HG02763 (cell line): ENCODE measurements around the gene MBD5.

Experiments
- ATAC-seq: cut with Tn5 transposase; IDR thresholded peaks from one replicate; pipeline ENCODE4 v1.9.1; 2021; ENCODE audit warnings: mild to moderate bottlenecking, moderate library complexity; ENCODE audit not compliant: unreplicated experiment

MBD5 gene

DNA sequence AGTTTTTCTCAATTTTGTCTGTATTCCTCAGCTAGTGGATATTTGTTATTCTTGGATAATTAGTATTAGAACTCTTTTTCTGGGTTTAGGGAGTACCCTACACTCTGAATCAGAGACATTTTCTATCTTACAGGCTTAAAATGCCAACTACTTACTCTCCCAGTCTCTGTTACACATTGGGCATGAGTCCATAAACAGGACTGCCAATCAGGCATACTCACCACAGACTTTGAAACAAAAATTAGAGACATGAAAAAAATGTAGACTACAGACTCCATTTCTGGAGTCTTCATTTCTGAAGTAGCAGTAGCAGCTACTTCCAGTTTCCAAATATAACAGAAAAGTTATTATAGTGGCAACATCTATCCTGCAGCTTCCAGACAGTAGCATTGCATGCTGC, 279.7 kb downstream of the MBD5 start:
- ATAC-seq, result no peak

DNA sequence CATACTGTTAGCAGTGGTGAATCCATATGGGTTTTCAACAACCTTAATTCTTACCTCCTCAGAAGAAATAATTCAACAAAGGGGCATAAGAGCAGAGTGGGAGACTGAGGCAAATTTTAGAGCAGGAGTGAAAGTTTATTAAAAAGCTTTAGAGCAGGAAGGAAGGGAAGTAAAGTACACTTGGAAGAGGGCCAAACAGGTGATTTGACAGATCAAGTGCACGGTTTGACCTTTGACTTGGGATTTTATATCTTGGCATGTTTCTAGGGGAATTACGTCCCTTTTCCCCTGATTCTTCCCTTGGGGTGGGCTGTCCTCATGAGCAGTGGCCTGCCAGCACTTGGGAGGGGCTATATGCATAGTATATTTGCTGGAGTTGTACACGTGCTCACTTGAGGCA, 280.5 kb downstream of the MBD5 start:
- no peak for ATAC-seq

DNA sequence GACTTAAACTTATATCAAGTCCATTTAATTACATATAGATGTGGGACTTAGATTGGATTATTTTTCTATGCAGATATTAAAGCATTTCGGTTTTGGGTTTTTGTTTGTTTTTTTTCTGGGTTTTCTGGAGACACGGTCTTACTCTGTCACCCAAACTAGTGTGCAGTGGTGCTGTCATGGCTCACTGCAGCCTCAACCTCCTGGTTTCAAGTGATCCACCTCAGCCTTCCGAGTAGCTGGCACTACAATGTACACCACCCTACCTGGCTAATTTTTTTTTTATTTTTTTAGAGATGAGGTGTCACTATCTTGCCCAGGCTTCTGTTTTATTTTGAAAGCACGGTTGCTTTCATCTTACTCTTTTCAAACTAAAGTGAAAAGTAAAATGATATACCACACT, 281.6 kb downstream of the MBD5 start:
- no peak for ATAC-seq

DNA sequence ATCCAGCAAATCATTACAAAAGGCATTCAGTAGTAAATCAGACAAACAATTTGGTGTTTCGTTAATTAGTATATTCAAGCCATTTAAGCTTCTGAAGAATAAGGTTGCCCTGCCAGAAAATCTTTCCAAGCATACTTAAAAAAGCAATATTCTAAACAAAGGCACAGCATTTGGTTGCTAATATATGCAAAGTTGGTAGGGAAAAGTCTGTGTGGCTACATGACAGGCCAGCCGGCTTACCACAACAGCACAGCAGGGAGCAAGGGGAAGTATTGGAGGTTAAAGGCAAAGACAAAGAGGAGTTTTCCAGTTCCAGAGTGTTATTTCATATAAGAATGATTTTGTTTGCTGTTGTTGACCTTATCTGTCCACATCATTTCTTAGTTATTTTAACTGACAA, 282.3 kb downstream of the MBD5 start:
- ATAC-seq, result no peak

DNA sequence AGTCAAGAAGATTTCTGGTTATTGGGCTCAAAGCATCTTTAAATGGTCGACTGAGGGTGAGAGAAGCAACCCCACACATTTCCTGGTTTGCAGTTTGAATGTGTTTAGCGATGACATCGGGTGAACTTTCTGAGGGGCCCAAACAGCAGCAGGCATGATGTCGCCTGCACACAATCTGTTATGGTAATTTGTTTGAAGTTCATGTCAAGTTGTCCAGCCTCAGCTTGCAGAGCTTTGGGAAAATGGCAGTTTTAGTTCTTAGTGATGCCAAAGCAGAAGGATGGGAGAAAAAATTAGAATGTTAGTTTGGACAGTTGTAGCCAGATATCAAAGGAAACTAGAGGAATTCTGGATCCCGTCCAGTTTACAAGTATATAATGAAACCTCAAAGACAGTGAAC, 284.6 kb downstream of the MBD5 start:
- ATAC-seq, result no peak

DNA sequence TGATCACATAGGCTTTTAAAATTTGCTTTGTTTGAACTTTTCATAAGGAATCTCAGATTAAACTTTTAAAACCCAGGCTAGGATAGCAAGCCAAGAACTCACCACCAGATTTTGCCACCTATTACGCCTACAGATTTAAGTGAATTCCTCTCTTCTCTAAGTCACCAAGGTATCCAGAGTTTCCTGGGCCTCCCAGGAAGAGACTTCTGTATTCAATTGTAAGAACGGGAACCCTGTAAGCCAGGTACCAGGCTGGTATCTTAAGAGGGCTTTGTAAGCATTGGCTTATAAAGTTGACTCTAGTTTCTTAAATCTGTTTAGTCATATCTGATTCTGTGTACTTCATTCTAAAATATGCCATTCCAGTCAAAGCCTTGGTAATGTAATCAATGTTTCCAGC, 285.1 kb downstream of the MBD5 start:
- ATAC-seq, result no peak

DNA sequence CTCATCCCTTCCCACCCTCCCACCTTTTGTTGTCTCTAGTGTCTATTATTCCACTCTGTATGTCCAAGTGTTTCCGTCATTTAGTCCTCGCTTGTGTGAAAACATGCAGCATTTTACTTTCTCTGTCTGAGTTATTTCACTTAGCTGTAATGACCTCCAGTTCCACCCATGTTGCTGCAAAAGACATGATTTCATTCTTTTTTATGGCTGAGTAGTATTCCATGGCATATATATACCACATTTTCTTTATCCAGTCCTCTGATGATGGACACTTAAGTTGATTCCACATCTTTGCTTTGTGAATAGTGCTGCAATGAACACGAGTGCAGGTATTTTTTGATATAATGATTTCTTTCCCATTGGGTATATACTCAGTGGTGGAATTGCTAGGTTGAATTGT, 296.7 kb downstream of the MBD5 start:
- ATAC-seq, result no peak

DNA sequence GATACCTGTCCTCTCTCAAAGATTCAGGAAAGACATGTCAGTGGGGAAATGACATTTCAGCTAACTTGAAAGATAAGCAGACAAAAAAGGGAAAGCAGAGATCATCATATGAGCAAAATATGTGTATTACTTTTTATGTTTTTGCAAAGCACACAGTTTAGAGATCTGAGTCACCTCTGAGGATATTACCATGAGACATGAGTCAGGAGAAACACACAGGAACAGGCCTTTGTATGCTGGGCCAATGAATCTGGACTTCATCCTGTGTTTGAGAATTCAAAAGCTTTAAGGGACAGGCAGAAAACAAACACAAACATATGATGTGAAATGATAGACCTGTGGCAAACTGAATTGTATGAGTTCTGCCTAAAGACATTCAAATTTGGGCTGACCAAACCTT, 317.6 kb downstream of the MBD5 start:
- ATAC-seq, result no peak

DNA sequence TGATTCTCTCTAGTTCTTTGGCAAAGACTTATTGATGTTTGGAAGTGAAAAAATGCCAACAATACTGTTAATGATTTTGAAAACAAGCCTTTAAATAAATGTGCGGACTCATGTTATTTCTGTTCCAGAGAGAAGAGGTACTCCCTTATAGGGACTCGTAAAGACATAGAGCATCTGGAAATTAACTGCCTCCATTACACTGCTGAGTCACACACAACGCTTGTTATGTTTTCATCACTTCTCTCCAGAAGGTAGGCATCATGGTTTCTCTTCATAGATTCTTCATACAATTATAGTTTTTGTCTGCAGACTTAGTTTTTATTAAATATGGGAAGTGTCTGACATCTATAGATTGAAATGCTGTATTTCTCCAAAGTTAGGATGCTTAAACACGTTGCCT, 321.2 kb downstream of the MBD5 start:
- ATAC-seq, result no peak

DNA sequence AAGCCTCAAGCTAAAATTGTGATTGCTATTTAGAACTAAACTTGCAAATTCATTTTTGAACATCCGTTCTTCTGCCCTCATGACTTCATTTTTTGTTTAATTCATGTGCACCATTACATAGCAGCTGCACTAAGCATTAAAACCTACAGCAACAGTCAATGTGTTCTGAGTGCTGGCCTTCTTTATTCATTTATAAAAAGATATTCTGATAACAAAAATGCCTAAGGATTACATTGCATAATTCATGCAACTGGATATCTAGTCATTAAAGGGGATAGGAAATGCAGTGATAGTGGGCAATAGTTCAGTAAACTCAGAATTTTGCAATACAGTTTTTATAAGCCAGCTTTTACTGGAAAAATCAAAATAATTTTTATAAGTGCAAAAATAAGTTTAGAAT, 329.3 kb downstream of the MBD5 start:
- ATAC-seq, result no peak

DNA sequence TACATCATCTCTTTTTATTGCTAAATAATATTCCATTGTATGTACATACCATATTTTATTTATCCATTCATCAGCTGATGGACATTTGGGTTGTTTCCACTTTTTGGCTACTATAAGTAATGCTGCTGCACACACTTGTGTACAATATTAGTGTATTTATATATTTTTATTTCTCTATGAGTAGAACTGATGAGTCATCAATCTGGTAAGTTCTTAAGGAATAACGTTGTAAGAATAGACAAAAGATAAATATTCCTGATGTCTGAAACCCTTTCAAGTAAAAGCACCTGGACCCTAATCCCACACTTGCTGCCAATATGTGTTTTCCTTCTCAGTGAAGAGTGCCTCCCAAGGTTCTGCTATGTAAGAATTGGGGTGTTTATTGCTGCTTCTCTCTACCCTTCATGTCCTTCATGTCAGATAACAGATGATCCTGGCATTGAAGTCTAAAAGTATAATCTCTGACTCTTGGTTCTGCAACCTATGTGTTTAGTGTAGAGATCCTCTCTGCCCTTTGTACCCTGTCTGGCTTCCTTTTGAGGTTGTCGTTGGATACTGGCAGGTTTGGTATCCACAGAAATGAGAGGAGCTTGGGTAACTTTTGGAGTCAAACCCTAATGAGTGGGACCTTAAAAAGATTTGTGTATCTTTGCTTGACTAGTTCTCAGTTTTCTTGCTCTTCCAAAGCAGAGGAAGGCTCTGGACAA, 330.7 kb downstream of the MBD5 start:
- ATAC-seq, result no peak

DNA sequence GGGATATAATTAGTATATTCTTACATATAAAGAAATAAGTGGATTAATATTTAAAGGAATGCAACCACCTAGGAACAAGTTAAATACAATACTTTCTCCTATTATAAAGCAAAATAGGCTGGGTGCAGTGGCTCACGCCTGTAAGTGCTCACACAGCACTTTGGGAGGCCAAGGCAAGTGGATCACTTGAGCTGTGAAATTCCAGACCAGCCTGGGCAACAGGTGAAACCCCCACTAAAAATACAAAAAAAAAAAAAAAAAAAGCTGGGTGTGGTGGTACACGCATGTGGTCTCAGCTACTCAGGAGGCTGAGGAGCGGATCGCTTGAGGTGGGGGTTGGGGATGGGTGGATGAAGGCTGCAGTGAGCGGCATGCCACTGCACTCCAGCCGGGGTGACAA, 337.5 kb downstream of the MBD5 start:
- no peak for ATAC-seq

DNA sequence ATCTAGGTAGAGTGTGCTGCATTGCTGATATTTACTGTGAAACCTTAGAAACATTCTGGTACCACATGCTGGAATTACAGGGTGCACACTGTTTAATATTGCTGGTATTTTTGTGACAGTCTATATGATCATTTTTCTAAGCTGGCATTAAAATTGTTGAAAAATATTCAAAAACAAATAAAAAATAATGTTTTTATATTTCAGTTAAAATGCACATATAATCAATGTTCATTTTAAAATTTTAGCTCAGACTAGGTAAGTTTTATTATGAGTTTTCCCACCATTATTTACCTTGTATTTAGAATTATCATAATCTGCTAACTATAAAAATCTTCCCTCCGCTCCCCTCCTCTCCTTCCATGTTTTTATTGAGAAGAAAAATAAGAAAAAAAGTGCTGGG, 339.8 kb downstream of the MBD5 start:
- no peak for ATAC-seq

DNA sequence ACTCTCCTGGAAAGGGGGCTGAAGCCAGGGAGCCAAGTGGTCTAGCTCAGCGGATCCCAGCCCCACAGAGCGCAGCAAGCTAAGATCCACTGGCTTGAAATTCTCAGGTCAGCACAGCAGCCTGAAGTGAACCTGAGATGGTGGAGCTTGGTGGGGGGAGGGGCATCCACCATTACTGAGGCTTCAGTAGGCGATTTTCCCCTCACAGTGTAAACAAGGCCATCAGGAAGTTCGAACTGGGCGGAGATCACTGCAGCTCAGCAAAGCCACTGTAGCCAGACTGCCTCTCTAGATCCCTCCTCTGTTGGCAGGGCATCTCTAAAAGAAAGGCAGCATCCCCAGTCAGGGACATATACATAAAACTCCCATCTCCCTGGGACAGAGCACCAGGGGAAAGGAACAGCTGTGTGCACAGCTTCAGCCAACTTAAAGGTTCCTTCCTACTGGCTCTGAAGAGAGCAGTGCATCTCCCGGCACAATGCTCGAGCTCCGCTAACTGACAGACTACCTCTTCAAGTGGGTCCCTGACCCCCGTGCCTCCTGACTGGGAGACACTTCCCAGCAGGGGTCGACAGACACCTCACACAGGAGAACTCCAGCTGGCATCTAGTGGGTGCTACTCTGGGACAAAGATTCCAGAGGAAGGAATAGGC, 341.4 kb downstream of the MBD5 start:
- ATAC-seq, result no peak

DNA sequence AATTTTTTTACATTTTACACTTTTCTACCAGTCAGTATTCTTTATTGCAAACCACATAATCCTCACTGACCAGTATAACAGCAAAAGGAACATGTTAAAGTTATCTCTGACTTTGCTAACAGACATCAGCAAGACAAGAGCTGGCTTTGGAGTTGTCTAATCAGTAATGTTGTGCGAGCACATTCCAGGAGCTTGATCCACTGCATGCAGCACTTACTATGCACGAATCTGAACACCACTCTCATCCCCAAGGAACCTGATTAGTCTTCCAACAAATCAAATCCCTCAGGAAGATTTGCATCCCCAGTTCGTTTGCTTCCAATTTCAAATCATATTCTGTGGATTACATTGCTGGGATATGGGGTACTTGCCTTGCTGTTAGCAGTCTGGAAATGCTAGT, 354.3 kb downstream of the MBD5 start:
- no peak for ATAC-seq

DNA sequence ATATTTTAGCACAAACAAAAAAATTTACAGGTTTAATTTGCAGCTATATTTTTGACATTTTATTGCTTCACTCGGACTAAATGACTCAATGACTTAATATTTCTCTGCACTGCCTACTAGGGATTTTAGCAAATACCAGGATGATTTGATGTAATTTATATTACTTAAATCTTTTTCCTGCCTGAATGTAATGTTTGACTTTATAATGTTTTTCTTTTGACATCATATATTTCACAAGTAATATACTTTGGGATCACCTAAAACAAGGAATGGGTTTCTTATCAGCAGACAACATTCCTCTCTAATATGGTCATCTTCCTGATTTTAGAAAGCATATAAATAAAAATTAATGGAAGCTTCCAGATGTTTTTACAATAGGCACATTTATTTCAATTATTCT, 370.4 kb downstream of the MBD5 start:
- no peak for ATAC-seq

DNA sequence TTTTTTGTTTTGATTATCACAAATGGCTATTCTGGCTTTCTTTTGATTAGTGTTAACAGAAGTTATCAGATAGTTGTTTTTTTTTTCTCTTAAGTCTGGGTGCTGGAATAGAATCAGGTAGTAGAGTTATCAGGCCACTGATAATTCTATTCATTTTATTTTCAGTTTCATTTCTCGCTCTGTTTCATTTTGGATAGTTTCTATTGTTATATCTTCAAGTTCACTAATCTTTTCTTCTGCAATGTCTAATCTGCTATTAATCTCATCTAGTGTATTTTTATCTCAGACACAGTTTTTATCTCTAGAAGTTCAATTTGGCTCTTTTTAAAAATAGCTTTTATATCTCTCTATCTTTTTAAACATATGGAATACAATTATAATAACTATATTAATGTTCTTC, 381.9 kb downstream of the MBD5 start:
- ATAC-seq, result no peak

DNA sequence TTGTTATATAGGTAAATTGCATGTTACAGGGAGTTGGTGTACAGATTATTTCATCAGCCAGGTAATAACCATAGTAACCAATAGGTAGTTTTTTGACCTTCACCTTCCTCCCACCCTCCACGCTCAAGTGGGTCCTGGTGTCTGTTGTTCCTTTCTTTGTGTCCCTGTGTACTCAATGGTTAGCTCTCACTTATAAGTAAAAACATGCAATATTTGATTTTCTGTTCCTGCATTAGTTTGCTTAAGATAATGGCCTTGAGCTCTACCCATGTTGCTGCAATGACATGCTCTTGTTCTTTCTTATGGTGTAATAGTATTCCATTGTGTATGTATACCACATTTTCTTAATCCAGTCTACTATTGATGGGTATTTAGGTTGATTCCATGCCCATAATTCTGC, 390.0 kb downstream of the MBD5 start:
- ATAC-seq, result no peak

DNA sequence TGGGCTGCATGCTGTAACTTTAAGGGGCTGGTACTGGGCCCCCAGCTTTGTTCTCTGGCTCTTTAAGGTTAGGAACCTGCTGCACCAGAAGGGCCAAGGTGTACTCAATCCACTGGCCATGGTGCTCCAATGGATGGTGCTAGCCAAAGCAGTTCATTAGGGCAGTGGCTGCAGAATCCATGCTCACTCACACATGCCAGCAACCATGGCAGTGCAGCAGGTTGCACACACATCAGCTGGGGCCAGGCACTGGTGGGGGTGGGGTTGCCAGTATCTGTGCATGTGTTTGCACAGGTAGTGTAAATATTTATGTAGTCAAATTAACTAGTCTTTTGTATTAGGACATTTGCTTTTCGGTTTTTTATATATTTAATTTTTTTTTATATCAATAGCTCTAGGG, 395.4 kb downstream of the MBD5 start:
- ATAC-seq, result no peak

DNA sequence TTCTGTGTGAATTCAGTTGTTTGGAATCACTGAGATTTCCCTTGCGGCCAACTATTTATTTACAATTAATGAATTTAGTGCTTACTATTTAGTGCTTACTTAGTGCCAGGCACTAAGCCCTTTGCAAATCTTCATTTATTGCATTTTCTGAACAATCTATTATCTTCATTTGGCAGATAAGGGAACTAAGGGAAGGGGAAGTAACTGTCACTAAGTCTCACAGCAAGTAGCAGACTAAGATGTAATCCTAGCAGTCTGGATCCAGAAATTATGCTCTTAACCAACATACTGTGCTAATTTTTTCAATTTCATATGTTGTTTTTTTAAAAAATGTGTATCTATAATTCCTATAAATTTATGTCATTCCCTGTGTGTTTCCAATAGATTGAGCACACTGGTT, 409.2 kb downstream of the MBD5 start:
- ATAC-seq, result no peak

DNA sequence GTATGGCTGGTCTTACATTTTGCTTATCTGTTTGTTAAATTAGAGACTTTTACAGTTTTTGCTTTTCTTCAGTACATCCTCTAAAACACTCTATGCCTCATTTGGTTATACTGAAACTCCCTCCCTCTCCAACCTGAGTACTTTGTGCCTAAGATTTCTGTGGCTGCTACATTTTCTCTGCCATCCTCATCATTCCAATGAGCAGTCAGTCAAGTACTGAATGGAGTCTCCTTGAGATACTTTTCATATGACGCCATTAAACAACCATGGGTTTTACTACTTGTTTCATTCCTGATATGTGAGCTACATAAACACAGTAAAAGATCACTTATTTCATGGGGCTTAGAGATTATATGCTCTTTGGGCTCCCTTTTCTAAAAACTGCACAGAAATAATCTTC, 427.0 kb downstream of the MBD5 start:
- ATAC-seq, result no peak

DNA sequence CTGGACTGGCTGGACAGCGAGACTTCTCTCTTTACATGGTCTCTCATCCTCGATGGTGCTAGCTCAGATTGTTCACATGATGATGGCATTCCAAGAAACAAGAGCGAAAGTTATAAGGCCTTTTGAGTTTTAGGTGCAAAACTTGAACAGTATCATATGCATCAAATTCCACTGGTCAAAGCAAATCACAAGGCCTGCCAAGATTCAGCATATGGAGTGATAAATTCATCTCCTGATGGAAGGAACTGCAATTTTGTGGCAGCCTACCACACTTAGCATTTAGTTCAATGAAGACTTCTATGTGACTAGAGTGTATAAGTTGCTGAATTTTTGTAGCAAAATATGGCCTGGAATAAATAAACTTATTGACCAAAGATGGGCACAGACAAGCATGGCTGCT, 429.6 kb downstream of the MBD5 start:
- no peak for ATAC-seq

DNA sequence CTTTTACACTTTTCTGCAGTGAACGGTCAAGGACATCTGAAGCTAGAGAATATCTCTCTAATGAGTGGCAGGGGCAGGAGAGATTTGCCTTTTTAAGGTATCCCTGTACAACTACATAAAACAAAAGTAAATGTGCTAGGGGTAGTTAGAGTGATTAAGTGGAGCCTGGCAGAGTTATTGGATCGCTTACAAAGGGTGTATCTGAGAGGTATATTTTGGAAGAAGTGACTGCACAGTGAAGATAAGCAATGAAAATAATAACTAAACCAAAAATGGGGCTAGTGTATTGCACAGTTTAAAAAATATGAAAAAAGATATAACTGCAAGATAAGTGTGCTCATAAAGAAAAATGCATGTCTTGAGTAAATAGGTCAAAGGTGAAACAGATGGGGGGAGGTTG, 430.2 kb downstream of the MBD5 start:
- ATAC-seq, result no peak
